ENCODE data around the gene NTRK3. TPM values are rescaled to one million over a fixed set of nuclear protein-coding genes. Genes with fewer than 3 reads are reported as not detected.

Gene NTRK3
- total and polyA plus RNA-seq, 2 of the 8 experiments (the other 6 are each of a cell fraction or from before 2014, with no cell fraction given) = 4.5 to 6.8 TPM

DNA sequence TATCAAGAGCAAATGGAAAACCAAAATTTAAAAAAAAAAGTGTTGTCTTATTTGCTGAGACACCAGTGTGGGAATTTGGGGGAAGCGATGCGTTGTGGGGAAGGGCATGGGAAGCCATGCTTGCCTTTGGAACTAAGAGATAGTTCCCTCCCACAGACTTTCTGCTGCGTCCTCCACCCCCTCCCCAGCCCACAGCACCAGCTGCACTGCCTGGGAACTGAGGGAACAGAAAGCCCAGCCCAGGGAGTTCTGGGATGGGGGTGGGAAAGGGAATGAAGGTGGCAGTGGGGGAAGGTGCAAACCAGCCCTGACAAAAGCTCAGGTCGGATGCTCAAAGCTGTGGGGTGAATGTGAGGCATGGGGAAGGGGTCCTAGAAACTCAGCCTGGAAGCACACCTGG, 8.1 kb upstream of the NTRK3 start:
- H3K4me1 ChIP-seq (replicated peaks in 1 of 4; ENCODE audit: control insufficient read depth in 3 of 4, insufficient read depth in 4 of 4, low read length in 3 of 4) = peaks cover 0 to 4% (median 0%) of the 10 kb centered on the region in 4 experiments; a peak in 3 of 7 replicates
- H3K4me3 ChIP-seq (ENCODE audit: extremely low read depth in 1 of 4, insufficient read depth in 2 of 4, low read depth in 3 of 4, low read length in 4 of 4) = no peak overlapping the region
- no peak overlapping the region for H4K91ac ChIP-seq (replicated peaks; ENCODE audit: insufficient read length, low read length)
- H3K79me2 ChIP-seq (ENCODE audit: control insufficient read depth in 1 of 2, insufficient read depth in 2 of 2, low read length in 2 of 2) = no peaks in the 10 kb centered on the region
- H2BK20ac ChIP-seq (ENCODE audit: low read length) = no peak overlapping the region
- CTCF ChIA-PET (ENCODE audit: partially characterized antibody) = interaction anchor here (1.5 to 9.3 kb wide), 2 partner anchors 10 to 18 kb away, joined by 6 to 119 read pairs; no protein-coding TSS in a partner anchor
- no peak overlapping the region; the same call in 1 of the 2 replicates for H4K8ac ChIP-seq (ENCODE audit: extremely low read depth, insufficient read depth, low read length)
- no peaks in the 10 kb centered on the region for H3K36me3 ChIP-seq (ENCODE audit: control insufficient read depth in 2 of 4, insufficient read depth in 4 of 4, low read length in 3 of 4)
- no peak for FAIRE-seq
- no peak overlapping the region for H3K4me2 ChIP-seq (ENCODE audit: insufficient read depth in 1 of 2, low read depth in 2 of 2, low read length in 2 of 2)
- no peak overlapping the region for H2BK12ac ChIP-seq (ENCODE audit: low read depth, low read length)
- no peak overlapping the region for H3K23ac ChIP-seq (ENCODE audit: insufficient read length)
- no peak overlapping the region for H3K4ac ChIP-seq (replicated peaks; ENCODE audit: insufficient read length, low read depth, low read length)
- no peak overlapping the region for H3K9ac ChIP-seq (replicated peaks in 1 of 4; ENCODE audit: extremely low read depth in 1 of 4, low read depth in 3 of 4, low read length in 3 of 4)
- no peak for DNase-seq (ENCODE audit: low read depth in 1 of 2, low spot score in 2 of 2)
- H2BK120ac ChIP-seq (replicated peaks; ENCODE audit: low read depth, low read length) = no peak overlapping the region
- no peaks in the 10 kb centered on the region for H3K9me3 ChIP-seq (ENCODE audit: insufficient read depth in 2 of 2, low read depth in 1 of 2, low read length in 1 of 2)
- H2BK5ac ChIP-seq (ENCODE audit: low read depth, low read length) = no peak overlapping the region
- H3K23me2 ChIP-seq (ENCODE audit: low read depth, low read length) = no peaks in the 10 kb centered on the region
- no peak for TF ChIP-seq KDM5A (IDR thresholded peaks at IDR 0.05; ENCODE audit: low read length)
- H3K14ac ChIP-seq (ENCODE audit: insufficient read length) = no peak overlapping the region
- WGBS, 2 experiments (ENCODE audit: extremely low coverage in 1 of 2, insufficient coverage in 1 of 2, insufficient read length in 1 of 2, insufficient replicate concordance in 2 of 2, low coverage in 1 of 2, low lambda C conversion rate in 2 of 2, missing lambda C conversion rate in 1 of 2) = 87% methylated on average over 4 of the region's 4 CpGs; no CpG with 5 or more reads in 1 of the 2 experiments
- peaks cover 0 to 6% (median 2%) of the 10 kb centered on the region in 4 experiments; a peak in 1 of 7 replicates for H3K27me3 ChIP-seq (replicated peaks in 1 of 4; ENCODE audit: control insufficient read depth in 3 of 4, extremely low read depth in 1 of 4, insufficient read depth in 3 of 4, low read length in 3 of 4)
- H3K18ac ChIP-seq (ENCODE audit: extremely low read depth, low read length) = no peak overlapping the region
- POLR2A ChIA-PET (ENCODE audit: partially characterized antibody) = no interaction called here
- no peak overlapping the region for H2AK5ac ChIP-seq (ENCODE audit: low read depth, low read length)
- H2AFZ ChIP-seq (ENCODE audit: low read length) = no peak overlapping the region
- H2BK15ac ChIP-seq (ENCODE audit: low read length) = no peak overlapping the region
- H4K20me1 ChIP-seq (replicated peaks in 1 of 2; ENCODE audit: control insufficient read depth in 1 of 2, insufficient read depth in 2 of 2, low read length in 2 of 2) = no peaks in the 10 kb centered on the region
- H3K27ac ChIP-seq (ENCODE audit: low read depth, low read length) = no peak overlapping the region
- no peak overlapping the region for H4K5ac ChIP-seq (ENCODE audit: insufficient read length, low read depth, low read length)
- H3K56ac ChIP-seq (replicated peaks; ENCODE audit: insufficient read length, low read depth, low read length) = no peak overlapping the region
- no peaks in the 10 kb centered on the region for H3K79me1 ChIP-seq (ENCODE audit: low read depth, low read length)
